Measurements from ENCODE around the gene SERINC5. TPM values are rescaled to one million over a fixed set of nuclear protein-coding genes. Genes with fewer than 3 reads are reported as not detected.

The SERINC5 gene
- total RNA-seq, 1 experiment from 2014 or later: 128 TPM

DNA sequence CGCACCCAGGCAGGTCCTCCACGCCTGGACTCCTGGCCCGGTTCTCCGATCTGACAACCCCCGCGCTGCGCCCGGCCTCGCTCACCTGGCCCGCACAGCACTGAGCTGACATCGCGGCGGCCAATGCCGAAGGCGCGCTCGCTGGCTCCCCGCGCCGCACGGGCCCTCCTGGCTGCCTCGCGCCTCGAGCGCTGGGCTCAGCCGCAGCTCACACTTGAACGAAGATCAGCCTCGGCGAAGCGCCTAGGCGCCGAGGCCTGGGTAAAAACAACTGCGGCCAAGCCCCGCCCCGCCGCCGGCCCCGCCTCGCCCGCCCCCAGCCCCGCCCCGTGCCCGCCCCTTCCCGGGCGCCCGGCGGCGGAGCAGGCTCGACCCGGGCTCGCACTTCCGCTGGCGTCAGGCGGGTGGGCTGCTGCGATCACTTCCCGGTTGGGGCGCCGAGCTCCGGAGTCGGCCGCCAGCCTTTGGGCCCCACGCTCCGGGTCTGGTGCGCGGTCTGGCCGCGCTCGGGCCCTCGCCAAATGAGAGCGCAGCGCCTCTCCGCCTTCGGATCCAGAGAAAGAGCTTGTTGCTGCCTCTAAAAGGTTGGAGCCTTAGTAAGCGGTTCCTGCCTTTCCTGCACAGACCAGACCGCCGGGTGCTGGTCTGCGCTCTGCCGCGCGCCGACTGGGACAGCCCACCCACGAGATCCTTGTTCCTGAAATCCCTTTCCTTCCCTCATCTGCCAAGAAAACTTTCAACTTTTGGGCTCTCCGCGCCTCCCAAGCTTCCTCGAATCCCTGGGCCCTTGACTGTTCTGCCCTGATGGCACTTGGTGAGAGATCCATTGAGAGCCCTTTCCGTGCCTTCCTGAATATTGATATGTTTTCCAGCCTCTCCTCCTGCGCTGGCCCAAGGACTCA is at the start of gene SERINC5 (continued):
- TF ChIP-seq ZNF281 (CRISPR knock-in tag; IDR thresholded peaks at IDR 0.05) (peak; percentile 36; the same call in 1 of the 2 replicates), CREB1 (CRISPR knock-in tag; IDR thresholded peaks at IDR 0.05) (no peak), STAT6 (CRISPR knock-in tag; conservative IDR thresholded peaks at IDR 0.05; ENCODE audit: low read depth) (no peak), PRDM15 (CRISPR knock-in tag; IDR thresholded peaks at IDR 0.05) (peak; percentile 39; the same call in 1 of the 2 replicates), GABPB1 (CRISPR knock-in tag; IDR thresholded peaks at IDR 0.05) (peak; percentile 37; the same call in 1 of the 2 replicates), FOXK1 (CRISPR knock-in tag; IDR thresholded peaks at IDR 0.05) (peak; percentile 64), ZBTB43 (CRISPR knock-in tag; IDR thresholded peaks at IDR 0.05) (0 out of 2 replicates have a peak, but pooled peaks have one; percentile 44), NR3C1 (CRISPR knock-in tag; conservative IDR thresholded peaks at IDR 0.05; ENCODE audit: low read depth) (no peak), FOXP1 (CRISPR knock-in tag; IDR thresholded peaks at IDR 0.05; ENCODE audit: borderline replicate concordance) (peak; percentile 92), FOXP4 (CRISPR knock-in tag; IDR thresholded peaks at IDR 0.05) (peak; percentile 92), NFATC4 (CRISPR knock-in tag; IDR thresholded peaks at IDR 0.05) (no peak), SMAD3 (CRISPR knock-in tag; IDR thresholded peaks at IDR 0.05; ENCODE audit: borderline replicate concordance) (no peak), ZNF416 (CRISPR knock-in tag; IDR thresholded peaks at IDR 0.05) (no peak), RELA (CRISPR knock-in tag; IDR thresholded peaks at IDR 0.05; ENCODE audit: borderline replicate concordance) (peak; percentile 58; the same call in 1 of the 2 replicates)
- TF ChIP-seq, protein P1, sequence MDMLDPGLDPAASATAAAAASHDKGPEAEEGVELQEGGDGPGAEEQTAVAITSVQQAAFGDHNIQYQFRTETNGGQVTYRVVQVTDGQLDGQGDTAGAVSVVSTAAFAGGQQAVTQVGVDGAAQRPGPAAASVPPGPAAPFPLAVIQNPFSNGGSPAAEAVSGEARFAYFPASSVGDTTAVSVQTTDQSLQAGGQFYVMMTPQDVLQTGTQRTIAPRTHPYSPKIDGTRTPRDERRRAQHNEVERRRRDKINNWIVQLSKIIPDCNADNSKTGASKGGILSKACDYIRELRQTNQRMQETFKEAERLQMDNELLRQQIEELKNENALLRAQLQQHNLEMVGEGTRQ (CRISPR knock-in tag; IDR thresholded peaks at IDR 0.05): 0 out of 2 replicates have a peak, but pooled peaks have one; percentile 15
- TF ChIP-seq, protein P2, sequence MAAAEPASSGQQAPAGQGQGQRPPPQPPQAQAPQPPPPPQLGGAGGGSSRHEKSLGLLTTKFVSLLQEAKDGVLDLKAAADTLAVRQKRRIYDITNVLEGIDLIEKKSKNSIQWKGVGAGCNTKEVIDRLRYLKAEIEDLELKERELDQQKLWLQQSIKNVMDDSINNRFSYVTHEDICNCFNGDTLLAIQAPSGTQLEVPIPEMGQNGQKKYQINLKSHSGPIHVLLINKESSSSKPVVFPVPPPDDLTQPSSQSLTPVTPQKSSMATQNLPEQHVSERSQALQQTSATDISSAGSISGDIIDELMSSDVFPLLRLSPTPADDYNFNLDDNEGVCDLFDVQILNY (CRISPR knock-in tag; IDR thresholded peaks at IDR 0.05): peak; percentile 37; the same call in 1 of the 2 replicates
- TF ChIP-seq, protein P3, sequence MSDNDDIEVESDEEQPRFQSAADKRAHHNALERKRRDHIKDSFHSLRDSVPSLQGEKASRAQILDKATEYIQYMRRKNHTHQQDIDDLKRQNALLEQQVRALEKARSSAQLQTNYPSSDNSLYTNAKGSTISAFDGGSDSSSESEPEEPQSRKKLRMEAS (CRISPR knock-in tag; IDR thresholded peaks at IDR 0.05): peak; percentile 86

Measured in WTC11 (cell line).